GM21529 (cell line): ENCODE measurements around the gene CAMK1D.

ENCODE experiments used
- ATAC-seq: cut with Tn5 transposase; IDR thresholded peaks from one replicate; pipeline ENCODE4 v1.9.1; 2021; ENCODE audit not compliant: unreplicated experiment

Gene CAMK1D

DNA sequence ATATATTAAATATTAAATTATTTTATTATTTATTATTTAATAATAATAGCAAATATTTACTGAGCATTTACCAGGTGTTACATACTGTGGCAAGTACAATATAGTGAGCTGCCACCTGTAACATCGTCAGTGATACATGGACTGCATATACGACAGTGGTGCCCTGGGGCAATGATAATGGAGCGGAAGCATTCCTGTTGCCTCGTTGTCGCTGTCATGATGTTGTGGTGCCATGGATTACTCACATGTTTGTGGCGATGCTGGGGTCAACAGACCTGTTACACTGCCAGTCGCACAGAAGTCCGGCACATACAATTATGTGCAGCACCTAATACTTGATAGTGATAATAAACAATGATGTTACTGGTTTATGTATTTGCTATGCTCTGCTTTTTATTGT lies 20.6 kb downstream of the CAMK1D start:
- ATAC-seq = no peak

DNA sequence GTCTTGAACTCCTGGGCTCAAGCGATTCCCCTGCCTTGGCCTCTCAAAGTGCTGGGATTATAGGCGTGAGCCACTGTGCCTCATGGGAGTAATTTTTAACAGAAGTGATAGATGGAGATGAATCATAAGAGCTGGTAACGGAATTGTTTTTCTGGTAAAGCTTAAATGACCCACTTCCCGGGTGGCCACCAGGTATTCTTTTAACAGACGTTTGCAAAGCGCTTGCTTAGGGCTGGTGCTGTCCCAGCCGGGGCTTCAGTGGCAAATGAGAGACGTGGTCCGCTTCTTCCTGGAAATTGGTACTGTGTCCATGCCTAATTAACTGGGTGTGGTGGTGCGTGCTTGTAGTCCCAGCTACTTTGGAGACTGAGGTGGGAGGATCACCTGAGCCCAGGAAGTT lies 23.5 kb downstream of the CAMK1D start:
- no peak for ATAC-seq

DNA sequence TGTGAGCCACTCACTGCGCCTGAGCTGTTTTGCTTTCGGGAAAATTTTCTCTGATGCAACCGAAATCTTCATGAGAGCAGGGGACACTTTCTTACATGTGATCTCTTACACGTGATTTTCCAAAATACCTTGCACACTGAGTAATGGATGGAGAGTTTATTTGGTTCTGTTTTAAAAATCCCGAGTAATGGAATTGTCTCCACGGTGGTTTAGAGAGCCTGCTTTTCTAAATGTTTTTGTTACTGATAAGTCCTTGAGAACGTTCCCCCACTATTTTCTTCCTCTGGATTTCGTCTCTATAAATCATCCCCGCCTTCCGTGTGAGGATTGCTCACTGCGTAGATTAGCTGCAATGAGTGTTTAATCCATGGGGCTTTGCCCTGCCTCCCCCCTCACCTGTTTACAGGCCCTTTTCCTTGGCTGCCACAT lies 25.7 kb downstream of the CAMK1D start:
- no peak for ATAC-seq

DNA sequence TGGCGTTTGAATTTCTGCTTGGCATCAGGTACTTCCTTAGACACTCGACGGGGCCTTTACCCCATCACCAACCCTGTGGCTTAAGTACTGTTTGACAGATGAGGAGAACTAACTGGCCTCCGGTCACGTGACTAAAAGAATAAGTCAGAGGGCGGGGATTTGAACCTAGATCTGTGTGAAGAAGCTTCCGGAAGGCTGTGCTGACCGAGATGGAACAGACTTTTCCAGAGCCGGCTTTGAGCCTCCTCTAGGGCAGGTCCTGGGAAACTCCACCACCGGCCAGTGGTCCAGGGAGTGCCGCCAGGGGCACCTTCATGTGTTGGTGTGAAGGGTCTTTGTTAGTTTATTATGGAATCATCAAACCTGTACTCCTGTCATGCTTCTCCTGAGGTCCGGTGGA lies 26.9 kb downstream of the CAMK1D start:
- no peak for ATAC-seq

DNA sequence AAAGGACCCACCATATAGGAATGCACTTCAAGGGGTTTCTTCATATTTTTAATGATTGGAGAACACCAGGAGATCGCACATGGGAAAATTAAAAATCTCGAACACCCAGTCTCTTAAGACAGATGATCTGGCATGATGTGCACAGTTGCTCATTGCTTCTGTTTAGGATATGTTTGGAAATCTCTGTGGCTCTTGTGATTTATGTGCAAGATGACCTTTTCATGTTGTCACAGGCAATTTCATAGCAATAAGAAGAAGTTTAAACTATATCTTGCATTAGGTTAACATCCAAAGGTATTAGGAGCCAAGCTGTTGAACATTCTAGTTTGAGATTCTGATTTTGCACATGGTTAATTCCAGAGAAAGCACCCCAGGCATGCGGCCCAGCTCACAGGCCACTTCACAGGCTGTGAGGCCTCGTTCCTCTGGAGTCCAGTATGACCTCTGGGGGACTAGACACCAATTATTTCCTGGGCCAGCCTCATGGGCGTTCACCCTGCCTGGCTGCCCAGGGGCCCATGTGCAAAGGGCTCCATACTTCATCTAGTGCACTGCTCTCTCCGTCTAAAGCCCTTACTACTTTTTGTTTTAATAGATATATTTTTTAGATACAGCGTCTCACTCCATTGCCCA lies 28.4 kb downstream of the CAMK1D start:
- ATAC-seq = no peak

DNA sequence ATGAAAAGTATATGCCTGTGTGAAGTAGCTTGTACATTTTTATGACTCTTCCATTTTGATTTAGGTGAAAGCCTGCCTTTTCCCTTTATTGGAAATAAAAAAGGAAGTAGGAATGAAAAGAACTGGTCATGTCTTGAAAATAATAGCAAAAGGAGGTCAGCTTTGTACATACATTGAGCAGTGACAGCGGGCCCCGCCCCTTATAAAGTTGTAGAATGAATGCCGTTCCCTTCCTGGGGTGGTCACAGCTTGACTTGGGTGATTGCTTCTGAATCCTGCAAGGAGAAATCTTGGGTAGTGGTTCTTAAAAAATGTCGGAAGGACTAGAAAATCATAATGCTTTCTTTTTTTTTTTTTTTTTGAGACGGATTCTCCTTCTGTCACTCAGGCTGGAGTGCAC lies 31.7 kb downstream of the CAMK1D start:
- ATAC-seq = no peak

DNA sequence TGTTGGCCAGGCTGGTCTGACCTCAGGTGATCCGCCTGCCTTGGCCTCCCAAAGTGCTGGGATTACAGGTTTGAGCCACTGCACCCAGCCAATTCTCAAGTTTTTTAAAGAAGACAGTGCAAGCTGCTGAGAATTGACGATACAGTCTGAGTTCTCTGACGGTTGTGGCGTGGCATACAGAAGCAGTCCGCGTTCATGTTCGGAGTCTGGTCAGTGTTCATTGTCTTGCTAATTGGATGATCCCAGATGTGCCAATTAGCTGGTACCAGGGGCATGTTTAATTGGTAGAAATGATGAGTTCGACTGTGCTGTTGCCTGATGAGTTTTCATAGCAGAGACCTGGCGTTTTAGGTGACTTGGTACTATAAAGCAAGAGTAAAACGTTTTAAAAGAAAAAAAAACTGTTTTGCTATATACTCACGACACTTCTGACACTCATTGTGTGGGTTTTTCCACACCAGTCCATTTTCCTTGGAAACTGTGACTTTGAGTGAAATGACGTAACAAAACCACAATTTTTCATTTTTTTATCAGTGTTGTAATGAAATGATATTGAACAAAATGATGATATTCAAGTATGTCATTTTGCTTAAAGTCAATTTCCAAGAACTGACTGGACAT lies 32.3 kb downstream of the CAMK1D start:
- ATAC-seq = no peak

DNA sequence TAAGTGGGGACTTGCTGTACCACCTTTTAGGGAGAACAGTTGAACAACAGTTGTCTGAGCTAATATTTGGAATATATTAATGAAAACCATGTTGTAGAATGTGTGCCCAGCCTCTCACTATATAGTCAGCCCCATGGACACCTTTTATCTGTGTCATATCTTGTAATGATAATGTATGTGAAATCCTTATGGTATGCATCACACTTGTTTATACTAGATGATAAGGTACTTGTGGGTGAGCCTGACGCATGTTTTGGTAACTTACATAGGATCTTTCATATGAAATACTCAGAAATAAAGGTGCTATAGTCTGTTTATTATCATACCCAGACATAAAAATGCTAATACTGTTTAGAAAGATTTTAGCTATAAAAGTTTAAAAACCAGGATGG lies 32.8 kb downstream of the CAMK1D start:
- ATAC-seq = no peak

DNA sequence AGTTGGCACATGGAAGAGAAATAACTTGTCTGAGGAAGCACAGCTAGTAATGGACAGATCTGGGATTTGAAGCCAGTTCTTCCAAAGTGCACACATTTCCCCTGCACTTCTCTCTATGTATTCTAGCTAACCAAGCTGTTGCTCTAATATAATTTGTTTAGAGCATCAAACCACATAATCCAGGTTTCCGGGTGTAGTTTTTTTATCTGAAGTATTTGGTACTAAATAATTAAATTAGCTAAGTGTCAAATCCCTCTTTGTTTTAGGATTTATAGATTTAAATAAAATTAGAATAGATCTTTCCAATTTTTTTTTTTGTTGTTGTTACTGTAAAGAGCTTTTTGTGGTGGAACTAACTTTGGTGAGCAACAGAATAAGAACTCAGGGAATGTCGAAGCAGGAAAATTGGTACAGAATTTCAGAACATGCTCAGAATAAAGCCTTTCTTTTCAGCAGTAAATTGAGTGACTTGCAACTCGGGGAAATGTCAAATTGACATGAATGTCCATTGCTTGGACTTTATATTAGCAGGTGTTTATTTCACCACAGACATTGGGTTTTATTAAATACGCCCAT lies 33.7 kb downstream of the CAMK1D start:
- ATAC-seq = no peak

DNA sequence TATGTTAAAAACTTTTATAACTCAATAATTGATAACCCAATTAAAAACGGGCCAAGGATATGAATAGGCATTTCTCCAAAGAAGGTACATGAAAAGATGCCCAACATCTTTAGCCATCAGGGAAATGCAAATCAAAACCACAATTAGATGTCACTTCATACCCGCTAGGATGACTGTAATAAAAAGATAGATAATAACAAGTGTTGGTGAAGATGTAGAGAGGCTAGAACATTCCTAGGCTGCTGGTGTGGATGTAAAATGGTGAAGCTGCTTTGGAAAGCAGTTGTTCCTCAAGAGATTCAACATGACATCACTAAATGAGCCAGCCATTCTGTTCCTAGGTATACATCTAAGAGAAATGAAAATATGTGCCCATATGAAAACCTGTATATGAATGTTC lies 35.6 kb downstream of the CAMK1D start:
- no peak for ATAC-seq

DNA sequence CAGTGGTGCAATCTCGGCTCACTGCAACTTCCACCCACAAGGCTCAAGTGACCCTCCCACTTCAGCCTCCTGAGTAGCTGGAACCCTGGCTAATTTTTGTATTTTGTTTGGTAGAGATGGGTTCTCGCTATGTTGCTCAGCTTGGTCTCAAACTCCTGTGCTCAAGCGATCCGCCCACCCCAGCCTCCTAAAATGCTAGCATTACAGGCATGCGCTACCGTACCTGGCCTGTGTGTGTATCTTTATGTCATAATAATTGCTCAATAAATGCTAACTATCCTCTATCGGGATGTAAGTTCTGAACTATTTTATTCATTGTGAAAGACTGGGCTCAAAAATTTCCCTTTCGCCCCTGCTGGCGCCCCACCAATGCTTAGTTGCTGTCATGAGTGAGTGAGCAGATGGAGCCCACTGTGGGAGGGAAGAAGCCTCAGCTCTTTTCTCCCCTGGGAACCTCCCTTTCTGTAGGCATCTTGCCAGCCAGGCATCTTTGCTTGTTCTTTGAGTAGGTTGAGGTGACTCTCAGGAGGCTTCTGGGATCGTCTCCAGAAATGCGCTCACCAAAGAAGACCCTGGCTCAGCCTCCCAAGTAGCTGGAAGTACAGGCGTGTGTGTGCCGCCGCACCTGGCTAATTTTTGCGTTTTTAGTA lies 38.3 kb downstream of the CAMK1D start:
- ATAC-seq = no peak

DNA sequence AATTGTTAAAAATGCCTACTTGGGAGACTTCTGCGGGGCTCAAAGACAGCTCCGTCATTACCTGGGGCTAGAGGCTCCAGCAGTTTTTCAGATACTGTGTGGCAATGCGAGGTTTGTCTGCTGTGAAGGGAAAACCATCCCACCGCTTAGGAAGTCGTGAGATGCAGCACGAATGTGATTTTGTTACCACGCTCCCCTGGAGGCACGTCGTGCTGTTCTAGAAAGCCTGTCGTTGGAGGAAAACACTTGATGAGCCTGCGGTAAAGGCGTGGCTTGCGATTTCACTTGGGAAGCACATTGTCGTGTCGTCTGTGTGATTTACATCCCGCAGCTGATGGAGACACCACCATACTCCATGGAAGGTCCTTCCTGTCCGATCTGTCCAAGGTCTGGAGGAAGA lies 39.3 kb downstream of the CAMK1D start:
- no peak for ATAC-seq

DNA sequence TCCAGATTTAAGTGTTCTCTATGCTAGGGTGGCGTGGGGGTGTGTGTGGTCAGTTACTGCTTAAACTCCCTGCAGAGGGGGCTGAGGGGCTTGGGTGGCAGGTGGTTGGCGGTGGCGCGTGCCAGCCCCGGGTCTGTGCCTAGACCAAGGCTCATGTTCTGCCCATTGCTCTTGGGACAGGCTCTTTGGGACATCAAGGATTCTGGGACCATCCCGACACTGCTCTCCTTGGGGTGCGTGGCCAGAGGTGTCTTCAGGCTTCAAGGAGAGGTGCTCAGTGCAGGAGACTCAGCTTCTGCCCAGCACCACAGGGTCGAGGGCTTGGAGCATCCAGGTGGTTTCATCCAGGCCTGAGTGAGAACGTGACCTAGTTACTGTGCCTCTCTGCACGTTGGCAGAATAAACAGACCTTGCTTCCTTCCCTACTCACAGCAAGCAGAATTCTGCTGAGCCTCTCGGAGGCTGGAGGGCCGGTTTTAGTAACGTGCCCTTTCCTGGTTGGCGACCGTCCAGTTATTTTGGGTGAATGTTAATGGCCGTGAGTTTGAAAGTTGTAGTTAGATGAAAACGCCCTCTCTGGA lies 39.9 kb downstream of the CAMK1D start:
- no peak for ATAC-seq

DNA sequence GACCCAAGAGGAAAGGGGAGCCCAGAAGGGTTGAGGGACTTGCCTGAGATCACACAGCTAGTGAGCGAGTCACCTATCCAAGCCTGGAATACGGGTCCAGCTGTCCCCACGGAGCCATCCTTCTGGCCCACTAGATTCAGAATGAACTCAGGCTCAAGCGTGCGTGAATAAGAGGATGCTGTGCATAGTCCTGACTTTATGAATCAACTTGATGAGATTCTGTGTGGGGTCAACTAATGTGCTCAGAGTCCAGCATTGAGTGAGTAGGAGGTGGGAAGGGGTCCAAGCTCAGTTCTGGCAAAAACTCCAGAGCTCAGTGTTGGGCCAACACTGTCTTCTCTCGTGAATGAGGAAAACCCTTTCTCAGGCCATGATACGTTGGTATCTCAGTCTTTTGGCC lies 41.4 kb downstream of the CAMK1D start:
- ATAC-seq = no peak

DNA sequence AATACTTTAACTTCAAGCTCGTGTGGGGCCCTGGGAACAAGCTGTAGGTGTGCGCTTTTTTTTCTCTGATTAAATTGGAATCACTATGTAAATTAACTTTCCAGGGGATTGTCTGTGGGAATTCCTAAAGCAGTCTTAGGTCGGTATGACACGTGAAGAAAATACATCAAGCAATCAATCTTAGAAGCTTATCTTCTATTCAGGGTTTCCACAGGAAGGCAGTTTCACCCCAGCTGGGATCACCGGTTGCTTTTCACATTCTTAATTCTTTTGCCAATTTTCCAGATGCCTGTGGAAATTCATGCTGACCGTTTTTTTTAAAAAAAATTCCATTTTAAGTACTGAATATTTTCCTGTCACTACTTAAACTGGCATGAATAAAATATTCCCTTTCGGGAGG lies 41.9 kb downstream of the CAMK1D start:
- no peak for ATAC-seq

DNA sequence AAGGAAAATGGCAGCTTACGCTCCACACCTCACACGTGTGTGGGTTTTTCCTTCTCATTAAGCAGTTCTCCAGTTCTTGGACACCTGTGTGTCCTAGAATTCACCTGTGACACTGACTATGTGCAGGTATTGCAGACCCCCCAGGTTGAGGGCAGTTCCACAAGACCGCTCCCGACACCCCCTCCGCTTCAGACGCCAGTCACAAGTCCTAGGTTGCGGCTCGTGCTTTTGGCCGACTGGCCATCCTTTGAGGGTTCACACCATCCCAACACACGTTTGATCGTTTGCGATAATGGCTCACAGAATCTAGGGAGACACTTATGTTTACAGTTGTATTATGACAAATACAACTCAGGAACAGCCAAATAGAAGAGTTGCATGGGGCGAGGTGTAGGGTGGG lies 44.5 kb downstream of the CAMK1D start:
- no peak for ATAC-seq

DNA sequence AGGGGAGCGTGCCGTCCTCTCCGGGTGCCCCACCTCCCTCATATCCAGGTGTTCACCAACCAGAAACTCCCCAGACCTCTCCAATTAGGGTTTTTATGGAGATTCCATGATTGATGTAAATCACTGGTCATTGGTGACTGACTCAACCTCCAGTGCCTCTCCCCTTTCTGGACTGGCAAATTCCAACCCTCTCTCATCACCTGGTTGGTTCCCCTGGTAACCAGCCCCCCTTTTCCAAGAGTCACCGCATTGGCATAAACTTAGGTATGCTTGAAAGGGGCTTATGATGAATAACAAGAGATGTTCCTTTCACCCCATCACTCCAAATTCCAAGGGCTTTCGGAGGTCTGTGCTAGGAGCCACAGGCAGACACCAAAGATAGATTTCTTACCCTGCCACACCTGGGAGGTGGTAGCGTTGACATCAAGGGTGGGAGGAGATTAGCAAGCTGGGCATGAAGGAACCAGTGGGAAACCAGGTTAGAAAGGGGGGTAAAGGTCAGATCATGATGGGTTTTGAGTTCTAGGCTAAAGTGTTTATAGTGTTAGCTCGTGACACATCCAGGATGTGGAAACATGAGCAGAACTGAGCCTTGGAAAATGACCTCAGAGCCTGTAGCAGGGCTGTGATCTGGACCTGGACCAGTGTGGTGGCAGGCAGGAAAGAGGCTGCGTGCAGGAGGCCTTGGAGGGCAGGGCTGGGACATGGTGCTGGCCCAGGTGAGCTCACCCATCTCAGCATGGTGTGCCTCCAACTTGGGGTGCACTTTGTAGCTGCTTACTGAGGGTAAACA lies 45.1 kb downstream of the CAMK1D start:
- no peak for ATAC-seq

DNA sequence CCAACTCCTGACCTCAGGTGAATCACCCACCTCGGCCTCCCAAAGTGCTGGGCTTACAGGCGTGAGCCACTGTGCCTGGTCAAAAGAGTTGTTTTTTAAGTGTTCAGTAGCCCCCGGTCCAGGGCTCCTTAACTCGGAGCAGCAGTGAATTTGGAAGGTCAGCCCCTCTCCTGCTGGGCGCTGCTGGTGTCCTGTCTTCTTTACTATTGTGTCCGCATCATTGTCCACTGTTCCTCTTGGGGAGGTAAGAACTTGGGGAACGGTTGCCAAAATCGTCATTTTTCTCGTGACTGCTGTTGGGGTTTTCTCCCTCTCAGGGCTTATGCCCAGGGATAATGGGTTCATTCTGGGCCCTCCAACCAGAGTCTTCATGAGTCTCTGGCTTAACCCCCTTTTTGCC lies 46.7 kb downstream of the CAMK1D start:
- ATAC-seq = no peak

DNA sequence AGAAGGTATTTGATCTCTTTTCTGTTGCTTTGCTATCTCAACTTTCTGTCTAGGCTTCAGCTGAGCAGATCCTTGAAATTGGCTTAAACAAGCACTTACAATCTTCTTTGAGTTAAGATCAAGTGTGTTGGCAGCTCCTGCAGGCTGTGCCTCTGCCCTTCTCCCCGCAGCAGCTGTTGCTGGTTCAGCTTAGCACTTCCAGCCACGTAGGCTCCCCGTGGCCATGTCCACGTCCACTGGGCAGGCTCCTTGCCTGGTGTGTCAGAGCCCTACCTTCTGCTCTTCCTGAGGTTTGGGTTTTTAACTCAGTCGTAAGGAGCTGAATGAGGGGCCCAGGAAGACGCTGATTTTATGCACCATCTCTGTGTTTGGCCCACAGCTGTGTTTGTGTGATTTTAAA lies 47.2 kb downstream of the CAMK1D start:
- no peak for ATAC-seq

DNA sequence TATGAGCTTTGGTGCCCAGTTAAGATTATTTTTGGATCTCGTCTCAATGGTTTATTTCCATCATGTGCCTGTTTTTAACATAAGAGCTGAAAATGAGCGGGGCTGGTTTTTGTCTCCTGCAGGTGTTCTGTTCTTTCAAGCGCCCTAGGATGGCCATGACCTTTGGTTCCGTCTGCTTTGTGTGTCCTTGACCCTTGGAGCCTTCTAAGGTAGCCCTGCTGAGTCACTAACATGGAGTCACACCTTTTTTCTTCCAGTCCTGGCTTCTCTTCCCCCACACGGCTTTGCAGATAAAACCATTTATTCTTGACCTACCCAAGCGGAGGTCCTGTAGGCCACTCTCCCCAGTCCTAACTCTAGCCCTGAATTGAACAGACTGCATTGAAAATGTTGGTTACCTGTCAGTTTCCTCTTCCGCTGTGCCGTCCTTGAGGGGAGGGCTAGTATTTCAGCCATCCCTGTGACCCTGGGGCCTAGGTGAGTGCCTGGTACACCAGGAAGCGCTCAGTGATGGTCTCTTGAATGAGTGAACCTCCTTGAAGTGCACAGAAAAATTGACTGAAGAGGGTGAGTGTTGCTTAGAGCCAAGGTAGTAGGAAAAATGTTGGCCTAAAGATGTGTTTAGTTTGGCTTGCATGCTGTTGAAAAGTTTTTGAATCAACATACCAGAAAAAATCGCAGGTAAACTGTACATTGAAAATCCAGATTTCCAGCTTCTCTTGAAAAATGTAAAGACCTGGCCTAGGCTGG lies 48.0 kb downstream of the CAMK1D start:
- no peak for ATAC-seq
